HEK293T (cell line): ENCODE measurements around the gene ARHGEF26.

Experiments
- CTCF ChIA-PET: fragments of 350-600 bp; formaldehyde crosslinking; extraction: SDS; loops from one replicate; lab custom pipeline; 2021; ENCODE audit warnings: antibody characterized with exemption, inconsistent platforms; lab: Yijun Ruan, JAX
- POLR2A ChIA-PET: fragments of 350-600 bp; formaldehyde crosslinking; extraction: SDS; loops from one replicate; lab custom pipeline; 2020; ENCODE audit warnings: antibody characterized with exemption, inconsistent platforms; lab: Yijun Ruan, JAX
- DNase-seq: peaks from one replicate; pipeline ENCODE4 v3.0.0; 2012; ENCODE audit warnings: mixed read lengths; ENCODE audit errors: extremely low spot score
- ARNT ChIP-seq: fragments of 450-650 bp; IDR thresholded peaks from 2 replicates; pipeline ENCODE4 v1.6.1; 2017; ENCODE audit warnings: mild to moderate bottlenecking
- BHLHE40 ChIP-seq: fragments of 450-650 bp; IDR thresholded peaks from 2 replicates; pipeline ENCODE4 v1.6.1; 2016; ENCODE audit warnings: mild to moderate bottlenecking, moderate library complexity, borderline replicate concordance
- CTBP1 ChIP-seq: fragments of 450-650 bp; IDR thresholded peaks from 2 replicates; pipeline ENCODE4 v1.6.1; 2016; ENCODE audit warnings: borderline replicate concordance
- ELF4 ChIP-seq: fragments of 450-650 bp; IDR thresholded peaks from 2 replicates; pipeline ENCODE4 v1.6.1; 2017; ENCODE audit warnings: antibody characterized with exemption
- FOXA1 ChIP-seq: fragments of 450-650 bp; IDR thresholded peaks from 2 replicates; pipeline ENCODE4 v1.6.1; 2016; ENCODE audit warnings: mild to moderate bottlenecking
- FOXK2 ChIP-seq: fragments of 450-650 bp; IDR thresholded peaks from 2 replicates; pipeline ENCODE4 v1.6.1; 2016; ENCODE audit warnings: mild to moderate bottlenecking
- FOXM1 ChIP-seq: fragments of 450-650 bp; IDR thresholded peaks from 2 replicates; pipeline ENCODE4 v1.6.1; 2017; ENCODE audit warnings: mild to moderate bottlenecking, borderline replicate concordance
- HDGF ChIP-seq: fragments of 450-650 bp; IDR thresholded peaks from 2 replicates; pipeline ENCODE4 v1.6.1; 2017; ENCODE audit warnings: antibody characterized with exemption, borderline replicate concordance
- L3MBTL2 ChIP-seq: fragments of 450-650 bp; conservative IDR thresholded peaks from 2 replicates; pipeline ENCODE4 v1.6.1; 2016; ENCODE audit warnings: mild to moderate bottlenecking
- LEF1 ChIP-seq: fragments of 450-650 bp; IDR thresholded peaks from 2 replicates; pipeline ENCODE4 v1.6.1; 2017; ENCODE audit warnings: mild to moderate bottlenecking, borderline replicate concordance
- NFRKB ChIP-seq: fragments of 450-650 bp; IDR thresholded peaks from 2 replicates; pipeline ENCODE4 v1.6.1; 2016; ENCODE audit warnings: mild to moderate bottlenecking, moderate library complexity
- SP1 ChIP-seq: fragments of 450-650 bp; IDR thresholded peaks from 2 replicates; pipeline ENCODE4 v1.6.1; 2017
- SUZ12 ChIP-seq: fragments of 450-650 bp; IDR thresholded peaks from 2 replicates; pipeline ENCODE4 v1.6.1; 2016; ENCODE audit warnings: mild to moderate bottlenecking
- TARDBP ChIP-seq: fragments of 450-650 bp; IDR thresholded peaks from 2 replicates; pipeline ENCODE4 v1.6.1; 2016
- ZNF384 ChIP-seq: fragments of 450-650 bp; IDR thresholded peaks from 2 replicates; pipeline ENCODE4 v1.6.1; 2016
- TF ChIP-seq, protein P1 (sequence below): fragments of 450-650 bp; IDR thresholded peaks from 2 replicates; pipeline ENCODE4 v1.6.1; 2016

Gene ARHGEF26

DNA sequence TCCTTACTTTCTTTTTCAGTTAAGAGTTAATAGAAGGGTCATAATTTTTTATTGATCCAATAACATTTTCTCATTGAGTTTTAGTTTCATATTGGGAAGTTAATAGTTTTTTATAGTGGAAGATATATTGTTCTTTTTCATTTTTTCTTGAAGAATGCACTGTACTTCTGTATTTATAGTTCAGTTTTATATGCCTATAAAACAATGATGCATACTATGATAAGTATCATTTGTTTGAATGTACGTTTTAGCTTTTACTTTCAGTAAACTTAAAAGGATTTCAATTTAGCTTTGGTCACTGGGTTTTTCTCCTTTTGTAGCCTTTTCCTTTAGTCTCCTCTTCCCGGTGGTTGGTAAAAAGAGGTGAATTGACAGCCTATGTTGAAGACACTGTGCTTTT is 104.3 kb downstream of the ARHGEF26 start:
- DNase-seq = no peak
- ChIA-PET POLR2A (no interaction called here), CTCF (no interaction called here)

GRCh38 chr3:154227531-154227930 is 106.3 kb downstream of the ARHGEF26 start:
- TF ChIP-seq ELF4 = no peak
- CTCF ChIA-PET = no interaction called here
- POLR2A ChIA-PET = no interaction called here
- DNase-seq = no peak

More for the DNA sequence above, 104.3 kb downstream of the ARHGEF26 start:
- no peak for TF ChIP-seq SUZ12
- no peak for TF ChIP-seq NFRKB
- no peak for TF ChIP-seq LEF1
- TF ChIP-seq ELF4 = no peak
- no peak for TF ChIP-seq FOXK2

GRCh38 chr3:154228561-154229216 is 107.5 kb downstream of the ARHGEF26 start:
- ChIA-PET CTCF (interaction anchor here (1.0 kb wide), 1 partner anchor 25 kb away, joined by 3 read pairs; no protein-coding TSS in a partner anchor), POLR2A (no interaction called here)
- TF ChIP-seq SUZ12 = no peak
- TF ChIP-seq FOXM1 = no peak
- TF ChIP-seq CTBP1 = no peak
- TF ChIP-seq FOXK2 = no peak
- no peak for TF ChIP-seq L3MBTL2
- TF ChIP-seq ELF4 = no peak
- no peak for TF ChIP-seq ZNF384
- TF ChIP-seq BHLHE40 = no peak
- TF ChIP-seq FOXA1 = no peak
- no peak for TF ChIP-seq ARNT
- no peak for TF ChIP-seq TARDBP
- DNase-seq = no peak

GRCh38 chr3:154229217-154229590 is 108.0 kb downstream of the ARHGEF26 start:
- CTCF ChIA-PET = interaction anchor here (1.0 kb wide), 1 partner anchor 25 kb away, joined by 3 read pairs; no protein-coding TSS in a partner anchor

DNA sequence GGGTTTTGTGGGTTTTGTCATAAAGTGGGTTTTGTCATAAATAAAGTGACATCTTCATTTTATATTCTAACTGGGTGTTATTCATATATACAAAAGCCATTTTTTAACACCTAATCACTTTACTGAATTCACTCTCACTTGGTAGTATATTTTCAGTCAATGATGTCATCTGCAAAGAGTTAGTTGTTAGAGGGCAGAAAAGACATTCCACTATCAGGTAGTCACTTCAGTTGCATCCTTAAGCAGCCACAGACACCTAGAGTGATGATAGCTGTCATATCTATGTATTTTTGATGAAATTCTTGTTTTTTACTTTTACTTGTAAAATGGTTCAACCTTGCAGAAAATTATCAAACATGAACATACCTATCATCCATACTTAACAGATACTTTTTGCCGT is 114.1 kb downstream of the ARHGEF26 start:
- no peak for DNase-seq
- ChIA-PET POLR2A (no interaction called here), CTCF (no interaction called here)
- TF ChIP-seq LEF1 (no peak), L3MBTL2 (no peak), FOXM1 (no peak), SUZ12 (no peak), CTBP1 (no peak), BHLHE40 (no peak), NFRKB (no peak), ZNF384 (no peak), ARNT (no peak), HDGF (no peak)

More at GRCh38 chr3:154229217-154229590, 108.0 kb downstream of the ARHGEF26 start:
- POLR2A ChIA-PET = no interaction called here
- no peak for TF ChIP-seq SUZ12
- no peak for TF ChIP-seq L3MBTL2
- DNase-seq = no peak

DNA sequence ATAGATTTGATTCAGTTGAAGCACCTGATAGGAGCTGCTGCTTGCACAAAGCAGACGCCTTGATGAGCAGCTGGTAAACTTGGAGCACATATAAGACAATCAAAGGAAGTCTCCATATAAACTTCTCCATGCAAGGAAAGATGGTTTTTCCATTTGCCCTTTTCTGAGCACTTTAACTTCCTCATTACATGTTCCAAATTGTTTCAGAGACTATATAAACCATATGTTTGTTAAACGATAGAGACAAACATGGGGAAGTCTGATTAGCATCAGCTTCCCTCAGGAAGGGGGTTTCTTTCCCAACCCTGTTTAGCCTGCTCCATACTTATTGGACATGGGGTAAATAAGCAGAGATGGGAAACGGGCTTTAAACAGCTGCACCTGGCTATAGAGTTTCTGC is 115.1 kb downstream of the ARHGEF26 start:
- POLR2A ChIA-PET = no interaction called here
- TF ChIP-seq NFRKB (no peak), ARNT (no peak), L3MBTL2 (no peak), TARDBP (no peak), CTBP1 (no peak), FOXM1 (no peak), LEF1 (no peak), FOXA1 (no peak), SUZ12 (no peak), SP1 (no peak), BHLHE40 (no peak), FOXK2 (no peak), HDGF (no peak)
- TF ChIP-seq, protein P1, sequence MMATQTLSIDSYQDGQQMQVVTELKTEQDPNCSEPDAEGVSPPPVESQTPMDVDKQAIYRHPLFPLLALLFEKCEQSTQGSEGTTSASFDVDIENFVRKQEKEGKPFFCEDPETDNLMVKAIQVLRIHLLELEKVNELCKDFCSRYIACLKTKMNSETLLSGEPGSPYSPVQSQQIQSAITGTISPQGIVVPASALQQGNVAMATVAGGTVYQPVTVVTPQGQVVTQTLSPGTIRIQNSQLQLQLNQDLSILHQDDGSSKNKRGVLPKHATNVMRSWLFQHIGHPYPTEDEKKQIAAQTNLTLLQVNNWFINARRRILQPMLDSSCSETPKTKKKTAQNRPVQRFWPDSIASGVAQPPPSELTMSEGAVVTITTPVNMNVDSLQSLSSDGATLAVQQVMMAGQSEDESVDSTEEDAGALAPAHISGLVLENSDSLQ = no peak
- CTCF ChIA-PET = no interaction called here
- DNase-seq = no peak

DNA sequence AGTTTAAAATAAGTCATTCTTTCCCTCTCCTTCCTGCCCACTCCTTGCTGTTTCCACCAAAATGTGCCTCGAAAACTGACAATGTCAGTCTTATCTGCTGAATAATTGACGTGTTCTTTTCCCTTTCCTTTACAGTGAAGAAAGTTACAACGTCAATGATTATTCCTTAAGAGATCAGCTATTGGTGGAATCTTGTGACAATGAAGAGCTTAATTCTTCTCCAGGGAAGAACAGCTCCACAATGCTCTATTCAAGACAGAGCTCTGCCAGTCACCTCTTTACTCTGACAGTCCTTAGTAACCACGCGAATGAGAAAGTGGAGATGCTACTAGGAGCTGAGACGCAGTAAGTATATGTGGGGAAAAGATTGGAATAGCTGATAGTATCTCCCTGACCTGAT is 119.0 kb downstream of the ARHGEF26 start:
- POLR2A ChIA-PET = no interaction called here
- DNase-seq = no peak
- CTCF ChIA-PET = no interaction called here
- TF ChIP-seq FOXA1 (no peak), ZNF384 (no peak), SUZ12 (no peak), CTBP1 (no peak), NFRKB (no peak), ARNT (no peak), FOXM1 (no peak), L3MBTL2 (no peak), FOXK2 (no peak), ELF4 (no peak), LEF1 (no peak), BHLHE40 (no peak), HDGF (no peak), TARDBP (no peak), SP1 (no peak)
- TF ChIP-seq, protein P1 = no peak
